ENCODE measurements around the gene SLC44A5.

GRCh38 chr1:75618382-75618781, 7.5 kb upstream of the SLC44A5 start:
- TF ChIP-seq, protein P1, sequence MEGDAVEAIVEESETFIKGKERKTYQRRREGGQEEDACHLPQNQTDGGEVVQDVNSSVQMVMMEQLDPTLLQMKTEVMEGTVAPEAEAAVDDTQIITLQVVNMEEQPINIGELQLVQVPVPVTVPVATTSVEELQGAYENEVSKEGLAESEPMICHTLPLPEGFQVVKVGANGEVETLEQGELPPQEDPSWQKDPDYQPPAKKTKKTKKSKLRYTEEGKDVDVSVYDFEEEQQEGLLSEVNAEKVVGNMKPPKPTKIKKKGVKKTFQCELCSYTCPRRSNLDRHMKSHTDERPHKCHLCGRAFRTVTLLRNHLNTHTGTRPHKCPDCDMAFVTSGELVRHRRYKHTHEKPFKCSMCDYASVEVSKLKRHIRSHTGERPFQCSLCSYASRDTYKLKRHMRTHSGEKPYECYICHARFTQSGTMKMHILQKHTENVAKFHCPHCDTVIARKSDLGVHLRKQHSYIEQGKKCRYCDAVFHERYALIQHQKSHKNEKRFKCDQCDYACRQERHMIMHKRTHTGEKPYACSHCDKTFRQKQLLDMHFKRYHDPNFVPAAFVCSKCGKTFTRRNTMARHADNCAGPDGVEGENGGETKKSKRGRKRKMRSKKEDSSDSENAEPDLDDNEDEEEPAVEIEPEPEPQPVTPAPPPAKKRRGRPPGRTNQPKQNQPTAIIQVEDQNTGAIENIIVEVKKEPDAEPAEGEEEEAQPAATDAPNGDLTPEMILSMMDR (conservative IDR thresholded peaks at IDR 0.05; ENCODE audit: low read depth, low read length), result no peak
- no peak for TF ChIP-seq EZH2 (IDR thresholded peaks at IDR 0.05; ENCODE audit: borderline replicate concordance, low read depth, low read length, poor library complexity, severe bottlenecking)
